Stimulated activated CD4-positive, alpha-beta T cell treated with anti-CD3 and anti-CD28 coated beads, TNF-alpha, amount 100 ng/mL, for 4 hours (primary cell): ENCODE results near the gene HSPB3.
"Not testable (repeated sequence)": the region's sequence is repeated elsewhere in the genome, so short reads cannot be mapped to it uniquely, and the experiment has no call there.

Experiments used
- DNase-seq, 3 experiments: peaks; one replicate each; pipeline ENCODE4 v3.0.0-alpha.2; 2020; ENCODE audit warnings: low read depth in 3 of 3

Gene HSPB3

GRCh38 chr5:54457094-54457862 is 1.8 kb downstream of the HSPB3 start:
- DNase-seq = no peak

- DNase-seq = no peak
Measured at GRCh38 chr5:54458221-54458620, 2.7 kb downstream of the HSPB3 start.

GRCh38 chr5:54460181-54460919 is 4.9 kb downstream of the HSPB3 start:
- DNase-seq = no peak

- DNase-seq = no peak
Measured at GRCh38 chr5:54462281-54462680, 6.8 kb downstream of the HSPB3 start.

- no peak for DNase-seq
Measured at GRCh38 chr5:54463713-54464112, 8.2 kb downstream of the HSPB3 start.

GRCh38 chr5:54469622-54470021 is 14.1 kb downstream of the HSPB3 start:
- no peak for DNase-seq

- DNase-seq = no peak
Measured at GRCh38 chr5:54470128-54470527, 14.6 kb downstream of the HSPB3 start.

- no peak for DNase-seq
Measured at GRCh38 chr5:54470677-54471076, 15.2 kb downstream of the HSPB3 start.

GRCh38 chr5:54471398-54471797 is 15.9 kb downstream of the HSPB3 start:
- DNase-seq = no peak

- no peak for DNase-seq
Measured at GRCh38 chr5:54476682-54477081, 21.2 kb downstream of the HSPB3 start.

- DNase-seq = no peak
Measured at GRCh38 chr5:54477941-54478478, 22.5 kb downstream of the HSPB3 start.

GRCh38 chr5:54480296-54480695 is 24.8 kb downstream of the HSPB3 start:
- no peak for DNase-seq

GRCh38 chr5:54484219-54484894 is 28.9 kb downstream of the HSPB3 start:
- DNase-seq = no peak

- DNase-seq = not testable (repeated sequence)
Measured at GRCh38 chr5:54485659-54486058, 30.2 kb downstream of the HSPB3 start.

- not testable (repeated sequence) for DNase-seq
Measured at GRCh38 chr5:54489648-54489979, 34.1 kb downstream of the HSPB3 start.

GRCh38 chr5:54491326-54491725 is 35.8 kb downstream of the HSPB3 start:
- DNase-seq = no peak

- DNase-seq = no peak
Measured at GRCh38 chr5:54492178-54492577, 36.7 kb downstream of the HSPB3 start.

- no peak for DNase-seq
Measured at GRCh38 chr5:54495027-54495426, 39.5 kb downstream of the HSPB3 start.
